HG03520 (cell line): ENCODE results near the gene MED10.

Experiments
- ATAC-seq: cut with Tn5 transposase; IDR thresholded peaks from one replicate; pipeline ENCODE4 v1.9.1; 2021; ENCODE audit warnings: mild to moderate bottlenecking, moderate library complexity; ENCODE audit not compliant: unreplicated experiment

Gene MED10

GRCh38 chr5:6353602-6354302 is 24.6 kb downstream of the MED10 start:
- ATAC-seq = no peak

- ATAC-seq = no peak
These were observed 27.9 kb downstream of the MED10 start for GRCh38 chr5:6350277-6351090.

GRCh38 chr5:6349387-6349786 is 29.0 kb downstream of the MED10 start:
- ATAC-seq = no peak

GRCh38 chr5:6348476-6349000 is 29.8 kb downstream of the MED10 start:
- no peak for ATAC-seq

GRCh38 chr5:6347673-6348072 is 30.7 kb downstream of the MED10 start:
- ATAC-seq = no peak

GRCh38 chr5:6347165-6347564 is 31.2 kb downstream of the MED10 start:
- ATAC-seq = no peak

GRCh38 chr5:6344593-6344989 is 33.8 kb downstream of the MED10 start:
- no peak for ATAC-seq

- no peak for ATAC-seq
These were observed 34.3 kb downstream of the MED10 start for GRCh38 chr5:6343951-6344592.

- no peak for ATAC-seq
These were observed 35.5 kb downstream of the MED10 start for GRCh38 chr5:6342689-6343315.

GRCh38 chr5:6340100-6340499 is 38.2 kb downstream of the MED10 start:
- ATAC-seq = no peak

- no peak for ATAC-seq
These were observed 39.5 kb downstream of the MED10 start for GRCh38 chr5:6338871-6339270.

GRCh38 chr5:6338135-6338534 is 40.2 kb downstream of the MED10 start:
- no peak for ATAC-seq

GRCh38 chr5:6333182-6333905 is 45.0 kb downstream of the MED10 start:
- no peak for ATAC-seq

GRCh38 chr5:6328173-6328572 is 50.2 kb downstream of the MED10 start:
- no peak for ATAC-seq

GRCh38 chr5:6326776-6327175 is 51.6 kb downstream of the MED10 start:
- no peak for ATAC-seq

- no peak for ATAC-seq
These were observed 56.1 kb downstream of the MED10 start for GRCh38 chr5:6322163-6322713.
